Measurements from ENCODE around the gene AIRE. TPM values are rescaled to one million over a fixed set of nuclear protein-coding genes. Genes with fewer than 3 reads are reported as not detected.

AIRE gene
- total RNA-seq, 1 donor from 2014 or later: 0.17 TPM

DNA sequence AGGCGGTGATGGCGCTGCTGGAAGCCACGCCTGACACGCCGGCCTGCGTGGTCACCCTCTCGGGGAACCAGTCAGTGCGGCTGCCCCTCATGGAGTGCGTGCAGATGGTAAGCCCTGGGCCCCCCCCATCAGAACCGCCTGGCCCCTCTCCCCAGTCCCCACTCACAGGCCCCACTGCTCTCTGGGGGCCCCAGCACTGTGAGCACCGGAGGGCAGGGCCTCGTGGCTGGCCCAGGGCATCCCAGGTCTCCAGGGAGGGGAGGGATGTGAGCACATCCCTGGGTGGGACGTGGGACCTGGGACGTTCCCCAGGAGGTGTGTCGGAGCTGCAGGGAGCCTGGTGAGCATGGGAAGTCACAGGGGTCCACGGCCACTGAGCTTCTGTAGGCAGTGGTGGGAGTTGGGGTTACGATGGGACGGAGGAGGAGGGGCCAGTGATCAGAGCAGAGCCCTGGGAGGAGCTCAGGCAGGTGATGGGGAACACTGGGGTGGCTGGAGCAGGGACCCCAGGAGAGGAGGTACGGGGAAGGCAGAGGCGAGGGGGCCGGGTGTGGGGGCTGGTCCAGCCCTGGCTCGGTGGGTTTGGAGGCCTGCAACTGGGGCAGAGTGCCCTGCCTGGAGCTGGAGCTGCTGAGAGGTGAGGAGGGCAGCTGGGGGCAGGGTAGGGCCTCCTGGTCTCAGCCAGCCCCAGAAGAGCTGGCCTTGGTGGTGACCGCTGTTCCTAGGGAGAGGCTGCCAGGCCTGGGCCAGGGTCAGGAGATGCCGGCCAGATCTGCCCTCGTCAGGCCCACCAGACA, 33.0 kb downstream of the AIRE start:
- no peaks in the 10 kb centered on the region for H3K27me3 ChIP-seq (ENCODE audit: control insufficient read depth, insufficient read depth, low read length)
- no peak overlapping the region for H3K4me3 ChIP-seq (ENCODE audit: low read depth, low read length)
- H3K36me3 ChIP-seq (ENCODE audit: control insufficient read depth, insufficient read depth, low read length): no peaks in the 10 kb centered on the region
- TF ChIP-seq CTCF (IDR thresholded peaks at IDR 0.05; ENCODE audit: insufficient read depth, low read length, poor library complexity, severe bottlenecking): no peak
- no peak for DNase-seq (ENCODE audit: low read depth)

DNA sequence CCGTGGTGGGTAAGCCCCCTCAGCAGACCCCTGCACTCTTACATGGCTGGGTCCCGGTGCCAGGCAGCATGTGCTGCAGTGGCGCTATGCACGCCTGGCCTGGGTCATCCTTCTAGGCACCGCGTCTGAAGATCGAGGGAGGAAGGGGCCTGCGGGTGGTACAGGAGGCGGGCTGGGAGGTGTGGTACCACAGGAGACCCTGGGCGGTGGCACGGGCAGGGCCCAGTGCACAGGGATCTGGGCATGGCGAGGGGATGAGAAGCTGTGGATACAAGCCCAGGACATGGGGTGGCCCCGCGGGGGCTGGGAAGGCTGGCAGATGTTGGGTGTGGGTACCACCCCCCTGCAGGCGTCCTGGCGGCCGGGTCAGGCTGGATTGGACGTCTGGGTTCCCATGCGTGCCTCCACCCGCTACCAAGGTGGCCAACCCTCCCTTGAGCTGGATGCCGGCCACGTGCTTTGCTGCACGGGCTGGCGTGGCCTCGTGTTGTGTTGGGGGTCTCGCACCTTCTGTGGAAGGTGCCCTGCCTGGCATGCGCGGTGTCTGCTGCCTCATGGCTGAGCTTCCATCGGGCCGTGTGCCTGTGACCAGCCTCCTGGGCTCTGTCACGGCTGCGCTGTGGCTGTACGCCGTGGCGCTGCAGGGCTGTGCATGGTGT, 33.9 kb downstream of the AIRE start:
- Histone ChIP-seq H3K4me3 (ENCODE audit: low read depth, low read length) (no peak overlapping the region), H3K27me3 (ENCODE audit: control insufficient read depth, insufficient read depth, low read length) (no peaks in the 10 kb centered on the region), H3K36me3 (ENCODE audit: control insufficient read depth, insufficient read depth, low read length) (no peaks in the 10 kb centered on the region)
- TF ChIP-seq CTCF (IDR thresholded peaks at IDR 0.05; ENCODE audit: insufficient read depth, low read length, poor library complexity, severe bottlenecking): no peak
- no peak for DNase-seq (ENCODE audit: low read depth)

DNA sequence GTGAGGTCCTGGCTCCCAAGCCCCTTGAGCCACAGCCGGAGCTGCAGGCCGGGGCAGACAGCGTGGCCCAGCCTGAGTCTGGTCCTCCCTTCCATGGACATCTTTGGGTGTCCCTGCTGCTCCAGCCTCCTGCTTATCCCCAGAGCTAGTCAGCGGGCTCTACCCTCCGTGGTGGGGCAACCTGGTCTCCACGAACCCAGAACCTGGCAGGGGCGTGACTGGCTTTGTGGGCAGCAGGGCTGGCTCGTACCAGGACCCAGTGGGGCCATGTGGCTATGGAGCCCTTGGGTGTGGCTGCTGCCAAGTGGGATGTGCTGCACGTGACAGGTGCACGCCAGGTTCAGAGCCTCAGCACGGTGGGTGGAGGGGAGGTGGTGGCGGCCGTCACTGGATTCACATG, 35.2 kb downstream of the AIRE start:
- no peaks in the 10 kb centered on the region for H3K36me3 ChIP-seq (ENCODE audit: control insufficient read depth, insufficient read depth, low read length)
- no peak for DNase-seq (ENCODE audit: low read depth)
- no peak for TF ChIP-seq CTCF (IDR thresholded peaks at IDR 0.05; ENCODE audit: insufficient read depth, low read length, poor library complexity, severe bottlenecking)

DNA sequence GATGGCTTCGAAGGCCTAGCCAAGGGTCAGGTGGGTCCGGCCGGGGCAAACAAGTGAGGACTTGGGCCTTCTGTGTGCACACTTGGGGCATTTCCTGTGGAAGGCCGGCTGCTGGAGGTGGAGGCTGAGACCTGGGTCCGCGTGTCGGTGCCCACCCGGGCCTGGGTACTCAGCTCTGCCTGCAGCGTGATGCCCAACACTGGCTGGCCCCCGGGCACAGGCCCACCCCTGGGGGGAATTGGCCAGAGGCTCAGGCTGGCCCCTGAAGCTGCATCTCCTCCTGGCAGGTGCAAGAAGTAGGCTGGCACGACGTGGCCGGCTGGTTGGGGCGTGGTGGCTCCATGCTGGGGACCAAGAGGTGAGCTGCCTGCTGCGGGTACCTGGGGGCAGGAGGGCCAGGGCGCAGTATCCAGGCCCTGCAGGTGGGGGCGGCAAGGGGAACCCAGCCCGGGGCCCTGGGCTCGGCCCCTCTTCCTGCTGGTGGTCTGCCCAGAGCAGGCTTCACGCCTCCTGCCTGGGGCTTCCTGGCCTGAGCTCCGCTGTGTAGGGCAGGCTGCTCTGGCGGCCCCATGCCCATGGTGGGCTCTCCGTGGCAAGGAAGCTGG, 36.3 kb downstream of the AIRE start:
- DNase-seq (ENCODE audit: low read depth): no peak
- Histone ChIP-seq H3K36me3 (ENCODE audit: control insufficient read depth, insufficient read depth, low read length) (no peaks in the 10 kb centered on the region), H3K4me3 (ENCODE audit: low read depth, low read length) (no peak overlapping the region), H3K27me3 (ENCODE audit: control insufficient read depth, insufficient read depth, low read length) (no peaks in the 10 kb centered on the region)
- TF ChIP-seq CTCF (IDR thresholded peaks at IDR 0.05; ENCODE audit: insufficient read depth, low read length, poor library complexity, severe bottlenecking): no peak

More for the DNA sequence above, 35.2 kb downstream of the AIRE start:
- Histone ChIP-seq H3K4me3 (ENCODE audit: low read depth, low read length) (no peak overlapping the region), H3K27me3 (ENCODE audit: control insufficient read depth, insufficient read depth, low read length) (no peaks in the 10 kb centered on the region)

- DNase-seq (ENCODE audit: low read depth): no peak
These were observed 37.1 kb downstream of the AIRE start for GRCh38 chr21:44322621-44323325.

More at GRCh38 chr21:44322621-44323325, 37.1 kb downstream of the AIRE start:
- Histone ChIP-seq H3K27me3 (ENCODE audit: control insufficient read depth, insufficient read depth, low read length) (no peaks in the 10 kb centered on the region), H3K36me3 (ENCODE audit: control insufficient read depth, insufficient read depth, low read length) (no peaks in the 10 kb centered on the region), H3K4me3 (ENCODE audit: low read depth, low read length) (no peak overlapping the region)
- TF ChIP-seq CTCF (IDR thresholded peaks at IDR 0.05; ENCODE audit: insufficient read depth, low read length, poor library complexity, severe bottlenecking): no peak
